Measurements from ENCODE around the gene TRPM1.

TRPM1 gene

DNA sequence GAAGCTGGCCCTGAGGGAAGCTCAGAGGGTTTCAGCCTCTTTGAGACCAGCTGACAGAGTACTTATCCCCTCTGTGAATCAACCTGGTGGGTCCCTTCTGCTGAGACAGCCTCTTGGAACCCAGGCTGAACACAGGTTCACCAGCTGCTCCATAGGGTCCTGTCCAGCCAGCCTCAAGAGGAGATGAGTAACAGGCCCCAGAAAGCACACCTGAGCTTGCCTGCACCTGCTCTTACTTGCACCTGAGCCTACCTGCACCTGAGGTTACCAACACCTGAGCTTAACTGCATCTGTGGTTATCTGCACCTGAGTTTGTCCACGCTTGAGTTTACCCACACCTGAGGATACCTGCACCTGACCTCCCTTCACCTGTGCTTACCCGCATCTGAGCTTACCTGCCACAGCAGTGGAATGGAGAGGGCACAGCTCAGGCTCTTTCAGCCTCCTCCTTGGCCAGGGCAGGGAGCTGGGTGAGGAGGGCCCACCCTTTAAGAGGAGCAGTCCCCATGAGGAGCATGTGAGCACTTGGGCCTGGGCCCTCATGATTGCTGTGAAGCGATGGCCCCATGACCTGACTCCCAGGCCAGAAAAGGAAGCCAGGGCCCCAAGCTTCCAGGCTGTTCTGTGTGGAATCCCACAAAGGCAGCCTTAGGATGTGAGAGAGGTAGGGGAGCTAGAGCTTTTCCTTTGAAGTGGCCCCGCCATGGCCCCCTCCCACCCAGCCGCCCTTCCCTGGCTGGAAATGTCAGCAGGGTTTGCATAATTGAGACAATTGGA lies at the start of gene TRPM1:
TSS of gene TRPM1 (minus strand) at position 464 of the 777 bp plus-strand sequence. CDS start 20,370 bp downstream, outside the sequence.
- H3K9me3 ChIP-seq (ENCODE audit: control insufficient read depth, insufficient read depth, low read depth, low read length), result no peaks in the 10 kb centered on the region
- H3K27ac ChIP-seq (ENCODE audit: extremely low read depth, low read depth, low read length), result no peak within 1 kb of the TSS
- H3K4me3 ChIP-seq (ENCODE audit: low read depth, low read length), result no peak within 1 kb of the TSS
- TF ChIP-seq ZEB2 (tag by site-specific recombination; IDR thresholded peaks at IDR 0.05) (0 out of 2 replicates have a peak, but pooled peaks have one; percentile 43), ZIC2 (tag by site-specific recombination; IDR thresholded peaks at IDR 0.05) (no peak)
- CTCF ChIA-PET, result interaction anchor here (0.5 to 1.5 kb wide), 3 partner anchors 28 to 127 kb away, joined by 3 to 6 read pairs (median 5); no protein-coding TSS in a partner anchor
- POLR2A ChIA-PET, result interaction anchor here (0.6 kb wide), 1 partner anchor 8 kb away, joined by 3 read pairs; no protein-coding TSS in a partner anchor
- no peaks in the 10 kb centered on the region for H3K36me3 ChIP-seq (ENCODE audit: control insufficient read depth in 2 of 2, insufficient read depth in 1 of 2, low read length in 2 of 2)
- no peaks in the 10 kb centered on the region for H3K4me1 ChIP-seq (ENCODE audit: control insufficient read depth, insufficient read depth, low read length)

DNA sequence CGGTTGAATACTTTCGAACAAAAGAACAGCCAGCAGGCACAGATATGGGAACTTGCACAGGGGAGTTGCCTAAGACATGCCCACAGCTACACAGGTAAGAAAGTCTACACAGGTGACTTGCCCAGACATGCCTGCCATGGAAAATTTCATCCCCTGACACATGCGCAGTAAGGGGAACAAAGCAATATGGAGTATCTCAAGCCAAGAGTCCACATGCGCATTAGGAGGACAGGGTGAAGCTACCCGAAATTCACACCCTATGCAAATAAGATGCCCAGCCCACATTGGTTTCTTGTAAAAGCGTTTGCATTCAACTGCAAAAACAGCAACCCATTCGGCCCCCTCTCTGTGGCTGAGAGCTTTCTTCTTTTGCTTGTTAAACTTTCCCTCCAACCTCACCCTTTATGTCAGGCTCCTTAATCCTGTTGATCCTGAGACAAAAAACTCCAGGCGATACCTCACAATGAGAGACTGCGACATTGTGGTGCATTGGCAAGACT lies 49.3 kb upstream of the TRPM1 start:
- Histone ChIP-seq H3K27ac (ENCODE audit: extremely low read depth, low read depth, low read length) (no peak overlapping the region), H3K4me1 (ENCODE audit: control insufficient read depth, insufficient read depth, low read length) (no peaks in the 10 kb centered on the region), H3K9me3 (ENCODE audit: control insufficient read depth, insufficient read depth, low read depth, low read length) (no peaks in the 10 kb centered on the region), H3K36me3 (ENCODE audit: control insufficient read depth in 2 of 2, insufficient read depth in 1 of 2, low read length in 2 of 2) (no peaks in the 10 kb centered on the region), H3K4me3 (ENCODE audit: low read depth, low read length) (no peak overlapping the region)
- TF ChIP-seq ZNF776 (tag by site-specific recombination; IDR thresholded peaks at IDR 0.05; ENCODE audit: borderline replicate concordance), result no peak
- no peak for TF ChIP-seq ZNF223 (tag by site-specific recombination; IDR thresholded peaks at IDR 0.05)
- TF ChIP-seq ZNF600 (tag by site-specific recombination; IDR thresholded peaks at IDR 0.05), result no peak
- TF ChIP-seq, protein P1, sequence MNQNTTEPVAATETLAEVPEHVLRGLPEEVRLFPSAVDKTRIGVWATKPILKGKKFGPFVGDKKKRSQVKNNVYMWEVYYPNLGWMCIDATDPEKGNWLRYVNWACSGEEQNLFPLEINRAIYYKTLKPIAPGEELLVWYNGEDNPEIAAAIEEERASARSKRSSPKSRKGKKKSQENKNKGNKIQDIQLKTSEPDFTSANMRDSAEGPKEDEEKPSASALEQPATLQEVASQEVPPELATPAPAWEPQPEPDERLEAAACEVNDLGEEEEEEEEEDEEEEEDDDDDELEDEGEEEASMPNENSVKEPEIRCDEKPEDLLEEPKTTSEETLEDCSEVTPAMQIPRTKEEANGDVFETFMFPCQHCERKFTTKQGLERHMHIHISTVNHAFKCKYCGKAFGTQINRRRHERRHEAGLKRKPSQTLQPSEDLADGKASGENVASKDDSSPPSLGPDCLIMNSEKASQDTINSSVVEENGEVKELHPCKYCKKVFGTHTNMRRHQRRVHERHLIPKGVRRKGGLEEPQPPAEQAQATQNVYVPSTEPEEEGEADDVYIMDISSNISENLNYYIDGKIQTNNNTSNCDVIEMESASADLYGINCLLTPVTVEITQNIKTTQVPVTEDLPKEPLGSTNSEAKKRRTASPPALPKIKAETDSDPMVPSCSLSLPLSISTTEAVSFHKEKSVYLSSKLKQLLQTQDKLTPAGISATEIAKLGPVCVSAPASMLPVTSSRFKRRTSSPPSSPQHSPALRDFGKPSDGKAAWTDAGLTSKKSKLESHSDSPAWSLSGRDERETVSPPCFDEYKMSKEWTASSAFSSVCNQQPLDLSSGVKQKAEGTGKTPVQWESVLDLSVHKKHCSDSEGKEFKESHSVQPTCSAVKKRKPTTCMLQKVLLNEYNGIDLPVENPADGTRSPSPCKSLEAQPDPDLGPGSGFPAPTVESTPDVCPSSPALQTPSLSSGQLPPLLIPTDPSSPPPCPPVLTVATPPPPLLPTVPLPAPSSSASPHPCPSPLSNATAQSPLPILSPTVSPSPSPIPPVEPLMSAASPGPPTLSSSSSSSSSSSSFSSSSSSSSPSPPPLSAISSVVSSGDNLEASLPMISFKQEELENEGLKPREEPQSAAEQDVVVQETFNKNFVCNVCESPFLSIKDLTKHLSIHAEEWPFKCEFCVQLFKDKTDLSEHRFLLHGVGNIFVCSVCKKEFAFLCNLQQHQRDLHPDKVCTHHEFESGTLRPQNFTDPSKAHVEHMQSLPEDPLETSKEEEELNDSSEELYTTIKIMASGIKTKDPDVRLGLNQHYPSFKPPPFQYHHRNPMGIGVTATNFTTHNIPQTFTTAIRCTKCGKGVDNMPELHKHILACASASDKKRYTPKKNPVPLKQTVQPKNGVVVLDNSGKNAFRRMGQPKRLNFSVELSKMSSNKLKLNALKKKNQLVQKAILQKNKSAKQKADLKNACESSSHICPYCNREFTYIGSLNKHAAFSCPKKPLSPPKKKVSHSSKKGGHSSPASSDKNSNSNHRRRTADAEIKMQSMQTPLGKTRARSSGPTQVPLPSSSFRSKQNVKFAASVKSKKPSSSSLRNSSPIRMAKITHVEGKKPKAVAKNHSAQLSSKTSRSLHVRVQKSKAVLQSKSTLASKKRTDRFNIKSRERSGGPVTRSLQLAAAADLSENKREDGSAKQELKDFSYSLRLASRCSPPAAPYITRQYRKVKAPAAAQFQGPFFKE (tag by site-specific recombination; IDR thresholded peaks at IDR 0.05; ENCODE audit: borderline replicate concordance), result no peak
- no peak for TF ChIP-seq GLI4 (tag by site-specific recombination; IDR thresholded peaks at IDR 0.05)
- TF ChIP-seq, protein P2, sequence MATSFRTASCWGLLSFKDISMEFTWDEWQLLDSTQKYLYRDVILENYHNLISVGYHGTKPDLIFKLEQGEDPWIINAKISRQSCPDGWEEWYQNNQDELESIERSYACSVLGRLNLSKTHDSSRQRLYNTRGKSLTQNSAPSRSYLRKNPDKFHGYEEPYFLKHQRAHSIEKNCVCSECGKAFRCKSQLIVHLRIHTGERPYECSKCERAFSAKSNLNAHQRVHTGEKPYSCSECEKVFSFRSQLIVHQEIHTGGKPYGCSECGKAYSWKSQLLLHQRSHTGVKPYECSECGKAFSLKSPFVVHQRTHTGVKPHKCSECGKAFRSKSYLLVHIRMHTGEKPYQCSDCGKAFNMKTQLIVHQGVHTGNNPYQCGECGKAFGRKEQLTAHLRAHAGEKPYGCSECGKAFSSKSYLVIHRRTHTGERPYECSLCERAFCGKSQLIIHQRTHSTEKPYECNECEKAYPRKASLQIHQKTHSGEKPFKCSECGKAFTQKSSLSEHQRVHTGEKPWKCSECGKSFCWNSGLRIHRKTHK (tag by site-specific recombination; IDR thresholded peaks at IDR 0.05), result no peak
- ChIA-PET POLR2A (no interaction called here), CTCF (no interaction called here)

DNA sequence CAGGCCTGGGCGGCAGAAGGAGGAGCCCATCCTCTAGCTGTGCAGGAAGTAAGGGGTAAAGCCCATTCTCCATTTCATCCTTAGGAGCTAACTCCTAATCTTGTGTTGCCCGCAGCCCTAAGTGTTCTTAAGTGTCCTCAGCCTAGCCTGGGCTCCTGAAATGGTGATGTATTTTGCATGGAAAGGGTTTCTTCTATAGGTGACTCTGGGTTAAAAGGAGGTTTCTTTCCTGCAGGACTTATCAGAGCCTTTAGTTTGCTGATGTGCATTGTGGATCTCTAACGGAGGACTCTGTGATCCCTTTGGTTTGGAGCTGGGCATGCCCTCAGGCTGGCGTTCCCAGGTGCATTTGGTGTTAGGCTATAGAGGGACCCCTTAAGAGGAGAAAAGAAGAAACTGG lies 48.5 kb upstream of the TRPM1 start:
- no peak overlapping the region for H3K27ac ChIP-seq (ENCODE audit: extremely low read depth, low read depth, low read length)
- CTCF ChIA-PET, result no interaction called here
- no peak overlapping the region for H3K4me3 ChIP-seq (ENCODE audit: low read depth, low read length)
- no peaks in the 10 kb centered on the region for H3K9me3 ChIP-seq (ENCODE audit: control insufficient read depth, insufficient read depth, low read depth, low read length)
- H3K36me3 ChIP-seq (ENCODE audit: control insufficient read depth in 2 of 2, insufficient read depth in 1 of 2, low read length in 2 of 2), result no peaks in the 10 kb centered on the region
- H3K4me1 ChIP-seq (ENCODE audit: control insufficient read depth, insufficient read depth, low read length), result no peaks in the 10 kb centered on the region
- TF ChIP-seq ZNF16 (tag by site-specific recombination; IDR thresholded peaks at IDR 0.05; ENCODE audit: low read depth), result no peak
- TF ChIP-seq ZFP3 (tag by site-specific recombination; IDR thresholded peaks at IDR 0.05; ENCODE audit: low read depth), result no peak
- TF ChIP-seq ZNF239 (tag by site-specific recombination; IDR thresholded peaks at IDR 0.05), result peak; percentile 94
- TF ChIP-seq, protein P3, sequence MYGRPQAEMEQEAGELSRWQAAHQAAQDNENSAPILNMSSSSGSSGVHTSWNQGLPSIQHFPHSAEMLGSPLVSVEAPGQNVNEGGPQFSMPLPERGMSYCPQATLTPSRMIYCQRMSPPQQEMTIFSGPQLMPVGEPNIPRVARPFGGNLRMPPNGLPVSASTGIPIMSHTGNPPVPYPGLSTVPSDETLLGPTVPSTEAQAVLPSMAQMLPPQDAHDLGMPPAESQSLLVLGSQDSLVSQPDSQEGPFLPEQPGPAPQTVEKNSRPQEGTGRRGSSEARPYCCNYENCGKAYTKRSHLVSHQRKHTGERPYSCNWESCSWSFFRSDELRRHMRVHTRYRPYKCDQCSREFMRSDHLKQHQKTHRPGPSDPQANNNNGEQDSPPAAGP (tag by site-specific recombination; IDR thresholded peaks at IDR 0.05), result no peak
- POLR2A ChIA-PET, result no interaction called here
